G401 (cell line): ENCODE data around the gene ZCCHC24. TPM values are rescaled to one million over a fixed set of nuclear protein-coding genes. Genes with fewer than 3 reads are reported as not detected.

Source experiments
- DNase-seq: peaks from one replicate; pipeline ENCODE4 v3.0.0-alpha.2; 2015; ENCODE audit warnings: low spot score
- in situ Hi-C: cut with HindIII; loops from 2 replicates; pipeline ENCODE4 v1.10.0; 2016; ENCODE audit warnings: low sequenced_read_pairs, mixed read lengths
- total RNA-seq: library from RNA; depleted of rRNA; stranded (reverse); fragments of >200 nt; shearing (Covaris generic); gene quantifications from 2 replicates; pipeline ENCODE4 v1.2.3, GENCODE V29; 2014

The ZCCHC24 gene
- total RNA-seq, 1 experiment from 2014 or later = 6.8 TPM

DNA sequence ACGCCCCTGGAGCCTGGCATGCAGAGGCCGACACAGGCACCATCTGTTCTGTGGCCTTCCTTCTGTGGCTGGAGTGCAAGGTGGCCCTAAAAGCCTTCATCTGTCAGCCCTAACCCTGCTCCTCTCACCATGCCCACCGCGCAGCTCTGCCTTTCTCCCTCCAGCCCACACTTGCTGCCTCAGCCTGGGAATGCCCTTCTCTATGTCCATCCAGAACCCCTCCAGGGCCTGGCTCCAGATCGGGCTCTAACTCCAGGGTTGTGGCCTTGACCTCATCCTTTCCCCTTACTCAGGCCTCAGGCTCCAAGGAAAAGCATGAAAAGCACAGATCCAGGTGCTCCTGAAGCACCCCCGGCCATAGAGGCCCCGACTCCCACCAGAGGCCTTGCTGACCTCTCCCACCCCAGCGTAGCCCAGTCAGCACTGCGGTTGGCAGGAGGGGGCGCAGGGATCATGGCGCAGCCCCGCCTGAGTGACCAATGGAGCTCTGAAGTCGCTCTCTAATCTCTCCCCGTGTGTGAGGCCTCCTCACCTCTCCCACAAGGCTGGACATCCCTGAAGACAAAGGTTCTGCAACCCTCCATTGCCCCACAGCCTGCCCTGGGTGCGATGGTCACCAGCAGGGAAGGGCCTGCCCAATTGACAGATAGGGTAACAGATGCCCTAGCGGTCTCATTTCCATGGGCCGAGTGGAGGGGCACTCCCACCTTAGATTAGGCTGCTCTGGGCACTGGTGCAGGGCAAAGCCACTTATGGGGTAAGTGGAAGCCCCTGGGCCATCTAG is 9.2 kb downstream of the ZCCHC24 start:
- in situ Hi-C loops = no loop called here

DNA sequence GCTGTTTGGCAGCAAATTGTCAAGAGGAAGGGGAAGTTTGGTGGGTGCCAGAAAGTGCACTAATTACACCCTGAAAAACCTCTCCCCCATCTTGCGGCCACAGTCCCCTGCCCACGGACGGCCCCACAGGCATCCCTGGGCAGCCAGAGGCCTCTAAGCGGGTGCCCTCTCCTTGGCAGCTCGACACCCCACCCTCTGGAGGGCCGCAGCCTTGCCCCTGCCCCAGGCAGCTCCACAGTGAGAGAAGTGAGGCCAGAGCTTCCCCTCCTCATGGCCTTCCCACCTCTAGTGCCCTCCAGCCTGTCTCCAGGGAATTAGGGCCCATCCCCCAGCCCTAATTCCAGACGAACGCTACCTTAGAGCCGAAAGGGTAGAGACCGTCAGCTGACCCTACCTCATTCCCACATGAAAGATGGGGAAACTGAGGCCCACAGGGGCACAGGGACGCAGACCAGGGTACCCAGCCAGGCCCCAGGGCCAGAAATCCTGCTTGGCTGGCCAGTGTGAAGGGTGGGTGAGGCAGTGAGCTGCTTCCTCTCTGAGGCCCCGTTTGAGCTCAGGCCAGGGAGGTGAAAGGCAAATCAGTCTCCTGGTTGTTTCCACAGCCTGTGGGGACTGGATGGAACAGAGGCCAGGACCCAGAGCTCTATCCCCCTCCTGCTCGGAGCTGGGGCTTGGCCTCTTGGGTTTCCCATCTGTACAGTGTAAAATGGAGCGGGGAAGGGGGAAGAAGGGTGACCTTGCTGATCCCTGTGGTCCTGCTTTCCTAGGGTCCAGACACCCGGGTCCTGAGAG is 10.0 kb downstream of the ZCCHC24 start:
- in situ Hi-C loops = no loop called here
- DNase-seq = no peak

More for the DNA sequence above, 9.2 kb downstream of the ZCCHC24 start:
- DNase-seq = no peak

DNA sequence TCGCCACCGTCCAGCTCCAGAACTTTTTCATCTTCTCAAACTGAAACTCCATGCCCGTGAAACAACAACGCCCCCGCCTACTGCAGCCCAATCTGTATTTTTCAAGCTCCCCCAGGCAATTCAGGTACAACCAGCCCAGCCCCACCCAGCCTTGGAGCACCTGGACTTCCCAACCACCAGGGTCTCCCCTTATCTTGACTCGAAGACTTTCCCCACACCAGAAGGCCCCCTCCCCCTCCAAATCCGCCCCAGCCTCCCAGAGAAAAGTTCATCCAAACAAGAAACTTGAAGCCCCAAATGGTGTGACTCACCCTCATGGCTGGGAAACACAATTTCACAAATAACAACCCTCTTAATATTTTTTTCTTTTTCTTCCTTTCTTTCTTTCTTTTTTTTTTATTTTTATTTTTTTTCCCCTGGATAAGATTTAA is 10.6 kb downstream of the ZCCHC24 start:
- no peak for DNase-seq
- in situ Hi-C loops = no loop called here

DNA sequence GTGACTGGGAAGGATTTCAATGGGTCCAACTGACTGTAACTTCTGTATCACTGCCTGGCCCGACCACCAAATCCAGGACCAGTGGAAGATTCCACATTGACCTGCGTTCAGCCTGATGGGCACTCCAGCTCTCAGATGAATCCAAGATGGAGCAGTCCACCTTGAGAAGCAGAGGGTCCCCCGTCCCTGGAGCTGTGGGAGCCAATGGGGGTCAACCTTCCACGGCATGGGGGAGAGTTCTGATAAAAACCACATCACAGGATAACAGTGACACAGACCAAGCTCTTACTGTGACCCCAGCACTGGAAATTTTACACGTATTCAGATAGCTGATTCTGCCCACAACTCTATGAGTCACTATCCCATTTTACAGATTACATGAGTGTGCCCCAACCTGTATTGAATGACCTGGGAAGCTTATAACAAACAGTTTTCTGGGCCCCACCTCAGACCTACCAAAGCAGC is 11.2 kb downstream of the ZCCHC24 start:
- in situ Hi-C loops = no loop called here
- no peak for DNase-seq

DNA sequence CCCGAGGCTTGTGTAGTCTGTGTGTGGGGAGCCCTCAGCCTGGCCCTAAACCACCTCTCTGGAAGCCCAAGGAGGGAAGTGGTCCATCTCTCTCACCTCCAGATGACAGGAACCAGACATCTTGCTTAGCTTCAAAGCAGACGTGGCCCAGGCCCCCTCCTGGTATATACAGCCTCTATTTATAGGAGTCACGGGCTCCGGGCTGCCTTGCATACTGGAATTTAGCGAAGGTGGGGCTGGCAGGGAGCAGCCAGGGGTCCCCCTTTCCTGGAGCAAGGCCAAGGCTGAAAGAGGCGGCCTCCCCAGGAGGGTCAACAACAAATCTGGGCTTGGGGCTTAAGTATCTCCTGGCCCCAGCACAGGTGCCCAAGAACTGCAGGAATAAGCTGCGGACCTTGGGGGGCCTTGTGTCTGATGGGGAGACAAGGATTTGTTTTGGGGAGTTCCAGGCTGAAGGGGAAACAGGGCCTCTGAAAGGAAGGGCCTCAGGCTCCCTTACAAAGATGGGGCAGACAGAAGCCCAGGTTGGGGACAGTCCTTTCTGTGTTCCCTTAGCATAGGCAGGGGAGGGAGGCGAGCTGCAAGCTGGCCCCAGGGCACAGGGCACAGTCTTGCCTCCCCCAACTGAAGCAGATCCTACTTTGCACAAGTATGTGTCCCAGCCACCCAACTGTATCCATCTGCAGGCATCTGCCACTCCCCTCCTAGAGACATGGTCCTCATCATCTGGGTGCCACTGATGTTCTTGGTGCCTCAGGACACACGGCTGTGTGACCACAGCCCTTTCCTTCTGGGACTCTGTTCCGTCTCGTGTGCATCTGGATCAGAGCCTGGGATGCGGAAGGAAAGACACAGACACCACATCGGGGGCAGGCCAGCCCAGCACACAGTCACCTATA is 11.9 kb downstream of the ZCCHC24 start:
- no peak for DNase-seq
- in situ Hi-C loops = no loop called here

DNA sequence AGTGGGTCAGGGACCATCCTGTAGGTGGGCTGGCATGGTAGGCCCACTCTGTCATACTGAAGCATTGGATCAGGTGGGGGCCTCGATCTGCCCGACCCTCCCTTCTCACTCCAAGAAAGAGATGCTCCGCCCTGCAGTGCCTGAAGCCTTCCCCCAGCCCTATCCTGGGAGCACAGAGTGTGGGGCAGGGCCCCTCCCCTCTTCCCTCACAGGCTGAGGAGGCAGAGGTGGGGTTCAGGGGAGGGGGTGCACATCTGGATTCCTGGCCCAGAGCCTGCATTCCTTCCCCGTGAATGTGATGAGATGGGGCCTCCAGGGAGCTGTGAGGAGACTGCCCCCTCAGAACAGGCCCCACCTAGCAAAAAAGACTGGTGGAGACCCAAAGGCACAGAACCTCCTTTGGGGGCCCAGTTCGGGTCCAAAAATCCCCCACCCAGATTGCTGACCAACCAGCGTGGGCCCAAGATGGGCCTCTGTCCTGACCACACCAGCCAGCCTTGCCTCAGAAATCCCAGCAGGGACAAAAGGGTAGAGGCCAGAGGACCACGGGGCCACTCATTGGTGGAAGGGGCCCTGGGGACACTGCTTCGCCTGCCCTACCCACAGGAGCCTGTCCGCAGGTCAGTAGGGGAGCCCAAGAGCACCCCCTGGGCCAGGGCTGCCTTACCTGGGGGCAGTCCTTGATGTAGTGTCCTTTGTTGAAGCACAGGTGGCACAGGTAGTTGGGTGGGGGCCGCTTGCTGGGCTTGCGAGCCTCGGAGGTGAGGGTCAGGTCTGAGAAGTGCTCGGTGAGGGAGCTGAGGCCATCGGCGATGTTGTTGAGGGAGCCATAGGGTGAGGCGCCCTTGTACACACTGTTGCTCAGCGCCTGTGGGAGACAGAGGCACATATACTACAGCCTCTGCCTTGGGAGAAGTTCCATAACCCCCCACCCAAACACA is 13.3 kb downstream of the ZCCHC24 start:
- no peak for DNase-seq
- in situ Hi-C loops = no loop called here

DNA sequence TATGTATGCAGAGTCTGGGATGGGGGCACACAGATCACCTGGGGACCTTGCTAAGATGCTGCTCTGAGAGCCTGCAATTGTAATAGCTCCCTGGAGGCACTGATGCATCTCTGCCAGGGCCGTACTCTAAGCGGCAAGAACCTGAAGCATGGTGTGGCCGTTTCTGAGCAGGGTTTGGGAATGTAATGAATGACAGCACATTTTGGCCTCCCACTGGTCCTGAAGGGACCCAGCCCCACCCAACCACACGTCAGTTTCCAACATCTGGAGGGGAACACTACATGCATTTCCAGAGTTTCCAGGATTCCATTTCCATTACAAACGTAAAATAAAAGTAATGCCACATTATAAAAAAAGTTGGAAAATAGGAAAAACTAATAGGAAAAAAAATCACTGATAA is 14.0 kb downstream of the ZCCHC24 start:
- DNase-seq = no peak
- in situ Hi-C loops = no loop called here

DNA sequence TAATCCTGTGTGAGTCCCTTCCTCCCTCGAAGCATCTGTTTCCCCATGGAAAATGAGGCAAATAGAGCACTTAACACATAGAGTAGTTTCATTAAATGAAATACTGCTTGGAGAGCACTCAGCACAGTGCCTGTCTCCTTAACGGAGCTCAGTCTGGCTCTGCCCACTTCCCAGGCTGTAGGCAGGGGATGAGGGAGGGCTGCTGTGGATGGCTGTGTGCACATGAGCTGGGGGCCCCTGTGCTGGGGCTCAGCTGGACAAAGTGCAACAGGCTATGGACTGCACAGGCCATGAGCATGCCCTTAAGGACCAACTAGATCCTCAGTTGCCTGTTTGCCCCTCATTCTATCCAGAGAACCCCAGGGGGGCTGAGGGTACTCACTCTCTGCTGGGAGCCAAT is 14.5 kb downstream of the ZCCHC24 start:
- in situ Hi-C loops = no loop called here
- no peak for DNase-seq

DNA sequence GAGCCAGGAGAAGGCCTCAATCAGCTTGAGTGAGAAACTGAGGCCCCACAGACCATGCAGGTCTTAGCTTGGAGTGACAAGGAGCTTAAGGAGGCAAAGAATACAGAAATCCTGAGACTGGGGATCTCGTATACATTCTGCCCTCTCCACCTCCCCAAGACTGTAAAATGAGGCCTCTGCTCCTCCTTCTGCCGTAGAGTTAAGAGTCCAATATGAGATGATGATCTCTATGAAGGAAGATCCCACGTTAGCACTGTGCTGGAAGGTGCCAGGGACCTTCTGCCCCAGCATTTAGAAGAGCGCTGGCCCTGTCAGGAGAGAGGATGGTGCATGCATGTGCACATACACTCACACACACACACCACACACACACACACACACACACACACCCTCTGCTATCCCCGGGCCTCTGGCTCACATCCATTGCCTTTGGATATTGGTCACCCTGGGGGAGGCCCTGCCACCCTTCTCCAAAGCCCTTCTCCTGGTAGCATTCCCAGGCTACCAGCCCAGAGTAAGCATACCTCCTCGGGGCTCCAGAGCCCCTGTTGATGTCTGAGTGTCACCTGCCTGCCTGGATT is 15.0 kb downstream of the ZCCHC24 start:
- in situ Hi-C loops = no loop called here
- DNase-seq = no peak

DNA sequence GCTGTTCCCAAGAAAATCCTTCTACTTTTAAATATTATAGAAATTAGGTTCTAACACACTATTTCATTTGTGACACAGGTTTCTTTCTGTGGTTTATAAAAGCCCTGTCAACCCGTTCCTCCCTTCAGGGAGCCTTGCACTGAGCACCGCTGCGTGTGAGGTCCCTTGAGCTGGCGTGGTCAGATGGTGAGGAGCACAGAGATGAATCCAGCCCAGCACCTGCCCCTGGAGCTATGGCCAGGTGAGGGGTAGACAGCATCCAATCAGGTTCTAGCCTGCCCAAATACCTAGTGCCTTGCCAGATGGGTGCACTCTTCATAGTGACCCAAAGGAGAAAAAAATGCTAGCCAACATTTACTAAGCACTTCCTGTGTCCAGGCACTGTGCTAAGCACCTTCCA is 15.7 kb downstream of the ZCCHC24 start:
- in situ Hi-C loops = no loop called here
- no peak for DNase-seq

DNA sequence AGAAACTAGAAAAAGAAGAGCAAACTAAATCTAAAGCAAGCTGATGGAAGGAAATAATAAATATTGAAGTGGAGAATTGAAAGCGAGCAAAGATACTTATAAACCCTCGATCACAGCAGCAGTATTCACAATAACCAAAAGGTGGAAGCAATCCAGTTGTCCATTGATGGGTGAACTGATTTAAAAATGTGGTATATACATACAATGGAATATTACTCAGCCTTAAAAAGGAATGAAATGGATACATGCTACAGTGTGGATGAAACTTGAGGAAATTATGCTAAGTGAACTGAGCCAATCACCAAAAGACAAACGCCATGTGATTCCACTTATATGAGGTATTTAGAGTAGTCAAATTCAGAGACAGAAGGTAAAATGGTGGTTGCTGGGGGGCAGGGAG is 17.5 kb downstream of the ZCCHC24 start:
- no peak for DNase-seq
- in situ Hi-C loops = no loop called here

DNA sequence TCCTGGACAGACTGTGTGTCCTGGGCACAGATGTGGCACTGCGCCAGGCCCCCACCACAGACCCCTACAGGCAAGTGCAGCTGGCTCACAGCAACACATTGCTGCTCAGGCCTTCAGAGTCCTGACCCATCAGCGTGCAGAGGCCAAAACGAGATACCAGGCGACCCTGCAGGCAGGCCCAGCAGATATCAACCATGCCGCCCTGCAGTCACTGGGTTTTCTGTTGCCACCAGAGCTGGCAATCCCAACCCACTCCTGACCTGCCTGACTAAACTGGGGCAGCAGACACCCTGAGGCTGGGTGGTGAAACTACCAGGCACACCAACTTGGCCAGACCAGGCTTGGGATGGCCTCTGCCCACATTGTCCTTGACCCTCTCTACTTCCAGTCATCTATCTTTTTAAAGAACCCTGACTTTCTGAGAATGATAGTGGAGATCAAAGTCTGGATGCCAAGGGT is 20.3 kb downstream of the ZCCHC24 start:
- in situ Hi-C loops = no loop called here

DNA sequence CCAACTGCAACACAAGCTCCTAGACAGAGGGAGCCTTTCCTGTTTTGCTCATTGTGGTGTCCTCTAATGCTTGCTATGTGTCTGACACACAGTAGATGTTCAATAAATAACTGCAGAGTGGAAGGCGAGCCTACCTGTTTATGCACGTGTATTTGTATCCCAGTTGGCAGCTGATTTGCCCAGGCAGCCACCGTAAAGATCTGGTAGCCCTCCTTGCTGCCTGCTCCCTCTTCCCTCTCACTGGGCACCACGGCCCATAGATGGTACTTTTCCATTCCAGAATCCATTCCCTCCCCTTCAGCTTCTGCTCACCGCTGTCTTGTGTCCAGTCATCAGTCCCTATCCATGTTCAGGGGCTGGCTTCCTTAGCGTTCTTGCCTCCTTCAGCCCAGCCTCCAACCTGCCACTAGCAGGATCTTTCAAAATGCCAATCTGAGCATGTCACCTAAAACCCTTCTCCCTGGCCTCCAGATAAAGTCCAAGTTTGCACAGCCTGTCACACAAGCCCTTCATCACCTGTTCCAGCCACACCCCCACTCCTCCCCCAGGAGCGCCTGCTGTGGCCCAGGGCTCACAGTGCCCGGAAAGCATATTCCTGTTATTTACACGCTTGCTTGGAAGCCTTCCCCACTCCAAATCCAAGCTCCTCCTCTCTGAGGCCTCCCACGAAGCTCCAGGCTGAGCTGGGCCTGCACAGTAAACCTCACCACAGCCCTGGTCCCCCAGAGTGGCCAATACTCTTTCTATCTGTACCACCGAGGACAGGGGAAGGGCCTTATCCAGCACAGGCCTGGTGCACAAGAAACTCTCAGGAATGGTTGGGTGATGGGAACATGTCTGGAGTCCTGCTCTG is 21.0 kb downstream of the ZCCHC24 start:
- in situ Hi-C loops = no loop called here
- DNase-seq = no peak

More for the DNA sequence above, 20.3 kb downstream of the ZCCHC24 start:
- DNase-seq = no peak

DNA sequence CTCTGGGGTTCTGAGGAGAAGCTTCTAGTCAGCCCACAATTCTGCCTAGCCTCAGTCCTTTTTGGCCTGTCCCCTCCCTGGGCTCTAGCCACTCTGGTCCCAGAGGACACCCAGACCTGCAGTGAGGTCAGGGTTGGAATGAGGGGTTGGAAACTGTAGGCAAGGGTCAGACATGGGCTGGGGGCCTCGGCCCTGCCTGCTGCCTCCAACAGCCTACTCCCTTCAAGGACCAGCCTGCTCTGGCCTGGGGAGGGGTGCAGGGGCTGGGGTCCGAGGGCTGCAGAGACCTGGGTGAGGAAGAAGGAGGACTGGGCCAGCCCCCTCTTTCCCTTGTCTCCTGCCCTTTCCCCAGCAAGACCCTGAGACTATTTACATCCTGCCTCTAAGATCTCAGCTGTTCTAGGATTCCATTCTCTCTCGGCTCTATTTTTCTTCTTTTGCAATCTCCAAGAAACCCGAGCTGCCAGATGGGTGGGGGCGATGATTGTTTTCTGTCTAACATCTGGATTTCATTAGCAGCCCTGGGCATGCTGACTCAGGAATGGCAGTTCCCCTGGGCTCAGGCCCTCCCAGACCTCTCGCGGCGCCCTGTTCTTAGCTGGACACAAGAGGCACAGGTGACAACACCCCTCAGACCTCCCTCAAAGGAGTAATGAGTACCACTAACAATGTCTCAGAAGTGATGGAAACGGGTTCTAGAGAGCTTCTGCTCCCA is 23.1 kb downstream of the ZCCHC24 start:
- no peak for DNase-seq
- in situ Hi-C loops = no loop called here

DNA sequence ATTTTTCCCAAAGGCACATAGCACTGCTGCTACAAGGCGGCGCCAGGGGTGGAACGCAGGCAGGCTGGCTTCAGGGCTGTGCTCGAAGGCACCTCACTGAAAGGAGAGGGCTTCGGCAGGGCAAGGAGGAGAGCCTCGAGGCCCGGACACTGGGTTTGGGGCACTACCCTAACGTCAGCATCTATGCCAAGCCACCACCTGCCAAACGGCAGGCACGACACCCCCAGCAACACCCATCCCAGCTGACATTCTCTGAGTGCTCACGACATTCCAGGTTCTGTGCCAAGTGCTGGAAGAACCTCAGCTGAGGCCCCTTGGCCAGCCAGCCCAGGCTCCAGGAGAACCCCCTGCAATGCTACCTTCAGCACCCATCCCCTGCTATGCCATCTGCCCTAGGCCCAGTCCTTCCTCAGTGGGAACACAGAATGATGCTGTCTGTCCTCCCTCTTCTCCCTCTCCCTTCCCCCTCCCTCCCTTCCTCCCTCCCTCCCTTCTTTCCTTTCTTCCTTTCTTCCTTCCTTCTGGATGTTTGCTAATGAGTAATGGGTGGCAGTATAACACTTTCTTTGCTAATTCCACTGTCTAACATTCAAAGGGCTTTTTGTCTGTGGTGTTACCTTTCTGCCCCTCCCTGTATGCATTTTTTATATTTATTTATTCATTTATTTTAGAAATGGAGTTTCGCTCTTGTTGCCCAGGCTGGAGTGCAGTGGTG is 24.3 kb downstream of the ZCCHC24 start:
- DNase-seq = no peak
- in situ Hi-C loops = no loop called here
